Endothelial cell of umbilical vein (primary cell): ENCODE measurements around the gene ARHGAP20.

Experiments used
- CTCF ChIP-seq, 2 donors: IDR thresholded peaks; 1 replicate in 1 of 2; 2 replicates in 1 of 2; pipeline ENCODE4 v1.5.1; 2011; ENCODE audit warnings: low read length in 2 of 2, mild to moderate bottlenecking in 2 of 2, moderate library complexity in 2 of 2, control low read depth in 1 of 2, inconsistent platforms in 1 of 2, low read depth in 1 of 2; ENCODE audit not compliant: insufficient read depth in 1 of 2; ENCODE audit errors: extremely low read depth in 1 of 2
- EZH2 ChIP-seq: IDR thresholded peaks from 2 replicates; pipeline ENCODE4 v1.6.1; 2012; ENCODE audit warnings: borderline replicate concordance, low read depth, mild to moderate bottlenecking, moderate library complexity, low read length, inconsistent platforms; ENCODE audit not compliant: severe bottlenecking
- MAX ChIP-seq: IDR thresholded peaks from 2 replicates; pipeline ENCODE4 v1.6.1; 2011; ENCODE audit not compliant: insufficient read depth, insufficient read length
- POLR2A ChIP-seq: IDR thresholded peaks from 2 replicates; pipeline ENCODE4 v1.6.1; 2012; ENCODE audit warnings: low read depth, mild to moderate bottlenecking, control low read depth, low read length

GRCh38 chr11:110582728-110583432 is 129.4 kb downstream of the ARHGAP20 start:
- TF ChIP-seq MAX, result no peak
- TF ChIP-seq CTCF (IDR thresholded peaks at IDR 0.05; ENCODE audit: extremely low read depth in 1 of 2, insufficient read depth in 1 of 2, low read depth in 1 of 2, low read length in 2 of 2), result no peak
- no peak for TF ChIP-seq EZH2
- no peak for TF ChIP-seq POLR2A
